Measurements from ENCODE around the gene HINT3.

GRCh38 chr6:125927761-125928160 lies 28.8 kb upstream of the HINT3 start:
- TF ChIP-seq CTCF (IDR thresholded peaks at IDR 0.05; ENCODE audit: low read depth, low read length, missing input control): no peak
- no peak for TF ChIP-seq TAF1 (conservative IDR thresholded peaks at IDR 0.05)
- no peak for TF ChIP-seq GABPA (IDR thresholded peaks at IDR 0.05 in 1 of 2, conservative IDR thresholded peaks at IDR 0.05 in 1 of 2)
- no peak for TF ChIP-seq RAD21 (IDR thresholded peaks at IDR 0.05)
- TF ChIP-seq ATF3 (IDR thresholded peaks at IDR 0.05): no peak
- TF ChIP-seq REST (IDR thresholded peaks at IDR 0.05): no peak
